K562 (cell line): Measurements from ENCODE around the gene HTR4. TPM values are rescaled to one million over a fixed set of nuclear protein-coding genes. Genes with fewer than 3 reads are reported as not detected.

Source experiments
- ARID3A ChIP-seq: IDR thresholded peaks from 2 replicates; pipeline ENCODE4 v1.6.1; 2012; ENCODE audit warnings: low read depth, low read length, improper control_type of control experiment, borderline replicate concordance
- ASH1L ChIP-seq: fragments of 450-650 bp; IDR thresholded peaks from 2 replicates; pipeline ENCODE4 v1.6.1; 2018; ENCODE audit warnings: borderline replicate concordance, mild to moderate bottlenecking, low read depth; ENCODE audit not compliant: partially characterized antibody
- C11orf30 ChIP-seq: fragments of 450-650 bp; IDR thresholded peaks from 2 replicates; pipeline ENCODE4 v1.6.1; 2016; ENCODE audit warnings: low read depth, mild to moderate bottlenecking
- HMGN3 ChIP-seq: IDR thresholded peaks from 2 replicates; pipeline ENCODE4 v1.6.1; 2011; ENCODE audit warnings: borderline replicate concordance, low read depth, mild to moderate bottlenecking, mixed read lengths, low read length; ENCODE audit not compliant: insufficient read length; ENCODE audit errors: extremely low read depth
- JUN ChIP-seq, 2 experiments: sonication (generic) in 1 of 2; formaldehyde crosslinking in 1 of 2; IDR thresholded peaks; 2 replicates each; pipeline versions ENCODE4 v1.6.1 to v1.8.0; 2012 to 2022; ENCODE audit warnings: borderline replicate concordance in 2 of 2, mild to moderate bottlenecking in 2 of 2, improper control_type of control experiment in 1 of 2, low read depth in 1 of 2, low read length in 1 of 2, missing genetic modification reagents in 1 of 2
- KAT2B ChIP-seq: IDR thresholded peaks from one replicate; pipeline ENCODE4 v1.6.1; 2012; ENCODE audit warnings: low read depth, mild to moderate bottlenecking, control low read depth, inconsistent platforms, low read length, moderate library complexity
- PHF8 ChIP-seq: fragments of 200-600 bp; sonication (generic); IDR thresholded peaks from 2 replicates; pipeline ENCODE4 v1.6.1; 2012; ENCODE audit warnings: mixed run types, mild to moderate bottlenecking, inconsistent platforms, low read length, moderate library complexity, borderline replicate concordance
- RCOR1 ChIP-seq, 2 experiments: IDR thresholded peaks; 2 replicates each; pipeline ENCODE4 v1.6.1; 2012; ENCODE audit warnings: low read depth in 2 of 2, low read length in 2 of 2, borderline replicate concordance in 1 of 2, improper control_type of control experiment in 1 of 2
- RNF2 ChIP-seq: sonication (generic); IDR thresholded peaks from 2 replicates; pipeline ENCODE4 v1.6.1; 2016
- SNAPC5 ChIP-seq: fragments of 250-450 bp; sonication (Bioruptor Pico); IDR thresholded peaks from 2 replicates; pipeline ENCODE4 v1.8.0; 2021; ENCODE audit warnings: moderate library complexity, mild to moderate bottlenecking, inconsistent platforms
- TARDBP ChIP-seq: fragments of 450-650 bp; IDR thresholded peaks from 2 replicates; pipeline ENCODE4 v1.6.1; 2016
- USF1 ChIP-seq: sonication (generic); formaldehyde crosslinking; IDR thresholded peaks from 2 replicates; pipeline ENCODE4 v1.9.0; 2022; ENCODE audit warnings: mild to moderate bottlenecking, missing genetic modification reagents
- ZHX1 ChIP-seq: fragments of 150-350 bp; conservative IDR thresholded peaks from 2 replicates; pipeline ENCODE4 v1.6.1; 2014; ENCODE audit warnings: low read length
- ZNF384 ChIP-seq: IDR thresholded peaks from 2 replicates; pipeline ENCODE4 v1.6.1; 2012; ENCODE audit warnings: low read depth, low read length, improper control_type of control experiment
- polyA plus RNA-seq, 8 experiments: library from polyadenylated mRNA; depleted of rRNA in 4 of 8; stranded (reverse) in 5 of 8; unstranded in 3 of 8; fragments of >200 nt; fragmentation: Nextera tagmentation in 2 of 8; fragmentation: Illumina TruSeq in 1 of 8; extraction: Ambion mirVana in 2 of 8; extraction: Trizol in 1 of 8; gene quantifications; 2 replicates each; pipeline versions ENCODE4 v1.2.1 to v1.2.3, GENCODE V29; 2011 to 2014; ENCODE audit warnings: inconsistent platforms in 1 of 8, missing spikeins in 1 of 8
- total RNA-seq, 7 experiments: library from RNA; depleted of rRNA in 6 of 7; stranded (reverse); fragments of >200 nt in 6 of 7; fragmentation: Illumina TruSeq in 2 of 7; extraction: Trizol in 2 of 7; gene quantifications; 2 replicates each; pipeline versions ENCODE4 v1.2.1 to v1.2.3, GENCODE V29; 2011 to 2021; ENCODE audit warnings: low replicate concordance in 1 of 7

The HTR4 gene
- total and polyA plus RNA-seq, 9 of the 15 experiments (the other 6 are each of a cell fraction or from before 2014, with no cell fraction given) = 0.13 TPM; not detected in 8

- TF ChIP-seq ASH1L (no peak), ZNF384 (no peak), SNAPC5 (CRISPR knock-in tag) (no peak), USF1 (no peak), PHF8 (no peak), RNF2 (no peak), JUN (IDR thresholded peaks at IDR 0.05; ENCODE audit: borderline replicate concordance, low read depth, low read length) (peak; percentile 57; the same call in 1 of the 2 replicates), JUN (CRISPR knock-in tag; IDR thresholded peaks at IDR 0.05; ENCODE audit: borderline replicate concordance) (no peak), C11orf30 (peak; percentile 47; the same call in 1 of the 2 replicates), KAT2B (no peak), TARDBP (no peak), ZHX1 (no peak), HMGN3 (no peak), ARID3A (no peak), RCOR1 (IDR thresholded peaks at IDR 0.05; ENCODE audit: borderline replicate concordance in 1 of 2, low read depth in 2 of 2, low read length in 2 of 2) (no peak)
Measured at GRCh38 chr5:148623741-148624140, 30.6 kb downstream of the HTR4 start (continued).
